Erythroblast (primary cell): Measurements from ENCODE around the gene MYRIP.

Experiments used
- GATA1 ChIP-seq: IDR thresholded peaks from 2 replicates; pipeline ENCODE4 v1.6.1; 2011; ENCODE audit warnings: low read depth, mild to moderate bottlenecking, control low read depth, low read length, moderate library complexity
- POLR2A ChIP-seq: IDR thresholded peaks from 2 replicates; pipeline ENCODE4 v1.6.1; 2011; ENCODE audit warnings: mild to moderate bottlenecking, low read length

GRCh38 chr3:40108643-40109042 lies 299.2 kb downstream of the MYRIP start:
- TF ChIP-seq POLR2A (no peak), GATA1 (no peak)
